SK-N-SH (cell line): ENCODE measurements around the gene CBLN3. TPM values are rescaled to one million over a fixed set of nuclear protein-coding genes. Genes with fewer than 3 reads are reported as not detected.

Experiments used
- CTCF ChIA-PET: fragments of 300-600, 350-600 bp; formaldehyde crosslinking; extraction: SDS; loops from one replicate; lab custom pipeline; 2021; lab: Yijun Ruan, JAX
- POLR2A ChIA-PET: fragments of 350-600 bp; sonication (Branson Sonifier 250); formaldehyde crosslinking; extraction: SDS; loops from one replicate; lab custom pipeline; 2020; ENCODE audit warnings: antibody characterized with exemption, inconsistent platforms; lab: Yijun Ruan, JAX
- DNase-seq: peaks from one replicate; pipeline ENCODE4 v3.0.0; 2012
- H2AFZ ChIP-seq: fragments of 200-600 bp; sonication (generic); 2 replicates; pipeline ENCODE4 v1.8.1; 2016; ENCODE audit warnings: antibody characterized with exemption, mild to moderate bottlenecking, low read depth
- H3F3A ChIP-seq: fragments of 200-600 bp; sonication (generic); replicated peaks from 2 replicates; pipeline ENCODE3; 2016; ENCODE audit warnings: antibody characterized with exemption, mild to moderate bottlenecking; ENCODE audit not compliant: insufficient read depth
- H3K27ac ChIP-seq, 2 experiments: fragments of 200-500 bp in 1 of 2; fragments of 200-600 bp in 1 of 2; sonication (Bioruptor generic) in 1 of 2; sonication (generic), shearing (Covaris generic) in 1 of 2; 2 replicates each; pipeline versions ENCODE4 v1.5.1 to v1.6.1; 2014 to 2016; ENCODE audit warnings: low read depth in 2 of 2, inconsistent platforms in 1 of 2, low read length in 1 of 2, mild to moderate bottlenecking in 1 of 2, mixed read lengths in 1 of 2
- H3K27me3 ChIP-seq: fragments of 200-600 bp; sonication (generic), shearing (Covaris generic); 2 replicates; pipeline ENCODE4 v1.6.1; 2016; ENCODE audit warnings: mixed run types; ENCODE audit not compliant: insufficient read depth
- H3K36me3 ChIP-seq, 2 experiments: fragments of 200-500 bp in 1 of 2; fragments of 200-600 bp in 1 of 2; sonication (Bioruptor generic) in 1 of 2; sonication (generic) in 1 of 2; replicated peaks in 1 of 2; 2 replicates each; pipeline versions ENCODE3 to v1.5.1; 2014 to 2016; ENCODE audit warnings: low read length in 1 of 2, mild to moderate bottlenecking in 1 of 2; ENCODE audit not compliant: insufficient read depth in 2 of 2, control insufficient read depth in 1 of 2
- H3K4me1 ChIP-seq, 2 experiments: fragments of 200-500 bp in 1 of 2; fragments of 200-600 bp in 1 of 2; sonication (Bioruptor generic) in 1 of 2; sonication (generic), shearing (Covaris generic) in 1 of 2; 2 replicates each; pipeline versions ENCODE4 v1.5.1 to v1.6.1; 2014 to 2016; ENCODE audit warnings: low read depth in 1 of 2, low read length in 1 of 2, mixed run types in 1 of 2; ENCODE audit not compliant: insufficient read depth in 2 of 2, control insufficient read depth in 1 of 2
- H3K4me2 ChIP-seq: fragments of 200-600 bp; sonication (generic), shearing (Covaris generic); 2 replicates; pipeline ENCODE4 v1.6.1; 2017; ENCODE audit warnings: mixed run types
- H3K4me3 ChIP-seq, 2 experiments: fragments of 200-500 bp in 1 of 2; fragments of 200-600 bp in 1 of 2; sonication (Bioruptor generic) in 1 of 2; sonication (generic), shearing (Covaris generic) in 1 of 2; 2 replicates each; pipeline versions ENCODE4 v1.5.1 to v1.8.1; 2014 to 2016; ENCODE audit warnings: low read depth in 2 of 2, inconsistent platforms in 1 of 2, low read length in 1 of 2, mild to moderate bottlenecking in 1 of 2, mixed read lengths in 1 of 2, moderate library complexity in 1 of 2
- H3K79me2 ChIP-seq: fragments of 200-600 bp; sonication (generic); 2 replicates; pipeline ENCODE4 v1.8.1; 2017; ENCODE audit warnings: mild to moderate bottlenecking; ENCODE audit not compliant: insufficient read depth
- H3K9ac ChIP-seq: fragments of 200-600 bp; sonication (generic); 2 replicates; pipeline ENCODE4 v1.6.1; 2017; ENCODE audit warnings: mixed run types
- H3K9me2 ChIP-seq: fragments of 200-600 bp; sonication (generic); 2 replicates; pipeline ENCODE4 v1.6.1; 2017; ENCODE audit warnings: mixed run types
- H3K9me3 ChIP-seq: fragments of 200-600 bp; sonication (generic); 2 replicates; pipeline ENCODE4 v1.6.1; 2017; ENCODE audit warnings: mixed run types, mild to moderate bottlenecking, moderate library complexity
- H4K20me1 ChIP-seq: fragments of 200-600 bp; sonication (generic); 2 replicates; pipeline ENCODE4 v1.6.1; 2017; ENCODE audit warnings: mild to moderate bottlenecking, mixed run types; ENCODE audit not compliant: insufficient read depth
- CHD2 ChIP-seq: fragments of 150-350 bp; IDR thresholded peaks from 2 replicates; pipeline ENCODE4 v1.6.1; 2018; ENCODE audit warnings: low read length; ENCODE audit not compliant: partially characterized antibody
- EZH2phosphoT487 ChIP-seq: fragments of 200-600 bp; sonication (generic); IDR thresholded peaks from 2 replicates; pipeline ENCODE4 v1.6.1; 2017; ENCODE audit warnings: low read depth, mixed run types, mild to moderate bottlenecking, antibody characterized with exemption, moderate library complexity, borderline replicate concordance
- FOSL2 ChIP-seq: IDR thresholded peaks from 2 replicates; pipeline ENCODE4 v1.4.0; 2012; ENCODE audit warnings: low read depth, mild to moderate bottlenecking, moderate library complexity, borderline replicate concordance
- GATA2 ChIP-seq: sonication (generic); formaldehyde crosslinking; IDR thresholded peaks from 2 replicates; pipeline ENCODE4 v1.5.0; 2020; ENCODE audit warnings: mild to moderate bottlenecking, missing genetic modification reagents
- JUND ChIP-seq: IDR thresholded peaks from 2 replicates; pipeline ENCODE4 v1.4.0; 2012
- MAX ChIP-seq: IDR thresholded peaks from 2 replicates; pipeline ENCODE4 v1.4.0; 2012; ENCODE audit warnings: low read depth
- MXI1 ChIP-seq: IDR thresholded peaks from 2 replicates; pipeline ENCODE4 v1.6.1; 2012; ENCODE audit warnings: mild to moderate bottlenecking, low read depth, low read length, improper control_type of control experiment
- NRF1 ChIP-seq: IDR thresholded peaks from 2 replicates; pipeline ENCODE4 v1.6.1; 2012; ENCODE audit warnings: low read depth, mild to moderate bottlenecking, low read length
- PBX3 ChIP-seq: IDR thresholded peaks from 2 replicates; pipeline ENCODE4; 2012
- RXRA ChIP-seq: IDR thresholded peaks from 2 replicates; pipeline ENCODE4 v1.4.0; 2012; ENCODE audit warnings: low read depth, mild to moderate bottlenecking, borderline replicate concordance
- TAF1 ChIP-seq: IDR thresholded peaks from 2 replicates; pipeline ENCODE4 v1.6.1; 2012; ENCODE audit warnings: low read depth, mild to moderate bottlenecking, low read length, moderate library complexity, borderline replicate concordance
- whole genome bisulfite sequencing: methylation state at CpG from one replicate; pipeline ENCODE4 v1.1.6; 2017; ENCODE audit warnings: low lambda C conversion rate; 5-methylcytosine and 5-hydroxymethylcytosine counted together
- polyA plus RNA-seq, 3 experiments: library from polyadenylated mRNA; depleted of rRNA; stranded (reverse); fragments of >200 nt; gene quantifications; 2 replicates each; pipeline ENCODE4 v1.2.3, GENCODE V29; 2012
- TF ChIP-seq, protein P1 (sequence below): IDR thresholded peaks from 2 replicates; pipeline ENCODE4 v1.4.0; 2012; ENCODE audit warnings: low read depth, borderline replicate concordance

Gene CBLN3
- polyA plus RNA-seq, 1 of the 3 experiments (the other 2 are of a cell fraction), result 1.8 TPM

- Histone ChIP-seq H2AFZ (no peak overlapping the region), H4K20me1 (no peaks in the 10 kb centered on the region), H3K9me3 (no peaks in the 10 kb centered on the region), H3K4me2 (no peak overlapping the region), H3K79me2 (no peaks in the 10 kb centered on the region), H3K27ac (no peak overlapping the region), H3K27me3 (no peaks in the 10 kb centered on the region), H3K4me3 (no peak overlapping the region), H3K9me2 (no peaks in the 10 kb centered on the region), H3K9ac (no peak overlapping the region), H3K4me1 (no peaks in the 10 kb centered on the region; a peak in 2 of 4 replicates), H3K36me3 (no peaks in the 10 kb centered on the region)
- WGBS, result 89% methylated on average over 6 of the region's 6 CpGs
- ChIA-PET POLR2A (no interaction called here), CTCF (interaction anchor here (1.7 to 1.8 kb wide), 2 partner anchors 13 to 26 kb away, joined by 5 read pairs; no protein-coding TSS in a partner anchor)
- DNase-seq, result no peak
- TF ChIP-seq MAX (no peak), CHD2 (no peak), RXRA (no peak)
- TF ChIP-seq, all 33 proteins: peak for 0
- peaks cover 20% of the 10 kb centered on the region for H3F3A ChIP-seq
These were observed 38.6 kb downstream of the CBLN3 start for GRCh38 chr14:24390701-24391468.

DNA sequence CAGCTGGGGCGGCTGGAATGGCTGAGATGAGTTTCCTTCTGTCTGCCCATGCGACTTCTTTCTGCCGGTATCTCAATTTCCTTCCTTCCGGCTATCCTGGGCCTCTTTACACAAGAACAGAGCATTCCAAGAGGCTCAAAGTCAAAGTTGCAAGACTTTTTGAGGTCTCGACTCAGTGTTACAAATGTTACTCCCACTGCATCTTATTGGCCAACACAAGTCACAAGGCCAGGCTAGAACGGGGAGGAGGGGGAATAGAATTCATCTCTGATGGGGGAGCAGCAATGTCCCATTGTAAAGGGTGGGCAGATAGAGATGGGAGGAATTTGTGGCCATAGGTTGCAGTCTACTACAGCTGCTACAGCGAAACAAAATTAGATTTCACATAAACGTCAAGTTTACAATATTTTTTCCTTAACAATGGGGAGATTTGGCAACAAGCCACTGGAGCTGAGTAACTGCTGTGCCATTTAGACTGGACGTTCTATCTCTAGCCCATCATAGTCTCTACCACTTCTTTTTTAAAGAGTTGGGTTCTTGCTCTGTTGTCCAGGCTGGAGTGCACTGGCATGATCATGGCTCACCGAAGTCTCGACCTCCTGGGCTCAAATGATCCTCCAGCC lies 40.1 kb downstream of the CBLN3 start:
- no peaks in the 10 kb centered on the region for H3K27me3 ChIP-seq
- no peaks in the 10 kb centered on the region for H3K79me2 ChIP-seq
- DNase-seq, result no peak
- TF ChIP-seq, protein P1, sequence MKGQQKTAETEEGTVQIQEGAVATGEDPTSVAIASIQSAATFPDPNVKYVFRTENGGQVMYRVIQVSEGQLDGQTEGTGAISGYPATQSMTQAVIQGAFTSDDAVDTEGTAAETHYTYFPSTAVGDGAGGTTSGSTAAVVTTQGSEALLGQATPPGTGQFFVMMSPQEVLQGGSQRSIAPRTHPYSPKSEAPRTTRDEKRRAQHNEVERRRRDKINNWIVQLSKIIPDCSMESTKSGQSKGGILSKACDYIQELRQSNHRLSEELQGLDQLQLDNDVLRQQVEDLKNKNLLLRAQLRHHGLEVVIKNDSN, result peak; percentile 51; the same call in 1 of the 2 replicates
- no peak for TF ChIP-seq MAX
- H3K27ac ChIP-seq, result no peak overlapping the region
- no peak overlapping the region for H3K4me2 ChIP-seq
- WGBS, result 70% methylated on average over 11 of the region's 11 CpGs
- CTCF ChIA-PET, result interaction anchor here (0.9 to 1.8 kb wide), 4 partner anchors 12 to 42 kb away, joined by 3 to 5 read pairs (median 4); no protein-coding TSS in a partner anchor
- H3K9me2 ChIP-seq, result no peaks in the 10 kb centered on the region
- H3K4me1 ChIP-seq, result no peaks in the 10 kb centered on the region; a peak in 2 of 4 replicates
- POLR2A ChIA-PET, result interaction anchor here (0.8 kb wide), 1 partner anchor 23 kb away, joined by 3 read pairs; no protein-coding TSS in a partner anchor
- peaks cover 13% of the 10 kb centered on the region for H3F3A ChIP-seq
- no peak overlapping the region for H2AFZ ChIP-seq
- no peaks in the 10 kb centered on the region for H4K20me1 ChIP-seq
- H3K9ac ChIP-seq, result no peak overlapping the region
- no peak overlapping the region for H3K4me3 ChIP-seq
- H3K36me3 ChIP-seq, result no peaks in the 10 kb centered on the region
- H3K9me3 ChIP-seq, result no peaks in the 10 kb centered on the region

- ChIA-PET CTCF (interaction anchor here (1.0 to 1.8 kb wide), 3 partner anchors 11 to 23 kb away, joined by 3 to 5 read pairs (median 5); no protein-coding TSS in a partner anchor), POLR2A (no interaction called here)
- peaks cover 13% of the 10 kb centered on the region for H3F3A ChIP-seq
- no peaks in the 10 kb centered on the region for H3K36me3 ChIP-seq
- no peaks in the 10 kb centered on the region for H3K79me2 ChIP-seq
- no peaks in the 10 kb centered on the region for H3K9me2 ChIP-seq
- no peak overlapping the region for H2AFZ ChIP-seq
- H3K4me1 ChIP-seq, result no peaks in the 10 kb centered on the region; a peak in 2 of 4 replicates
- no peaks in the 10 kb centered on the region for H3K9me3 ChIP-seq
- H3K27me3 ChIP-seq, result no peaks in the 10 kb centered on the region
- DNase-seq, result no peak
- H4K20me1 ChIP-seq, result no peaks in the 10 kb centered on the region
- no peak overlapping the region for H3K4me2 ChIP-seq
- WGBS, result 84% methylated on average over 2 of the region's 2 CpGs
- H3K4me3 ChIP-seq, result no peak overlapping the region
- TF ChIP-seq RXRA (no peak), TAF1 (no peak), MXI1 (no peak), JUND (no peak), FOSL2 (no peak), GATA2 (CRISPR knock-in tag) (no peak), CHD2 (no peak), EZH2phosphoT487 (no peak), NRF1 (no peak), PBX3 (no peak)
- H3K27ac ChIP-seq, result no peak overlapping the region
- no peak overlapping the region for H3K9ac ChIP-seq
These were observed 40.8 kb downstream of the CBLN3 start for GRCh38 chr14:24388474-24389179.
